GM21367 (cell line): ENCODE measurements around the gene PAX8.

Experiments
- ATAC-seq: cut with Tn5 transposase; IDR thresholded peaks from one replicate; pipeline ENCODE4 v1.9.1; 2021; ENCODE audit not compliant: unreplicated experiment

PAX8 gene

DNA sequence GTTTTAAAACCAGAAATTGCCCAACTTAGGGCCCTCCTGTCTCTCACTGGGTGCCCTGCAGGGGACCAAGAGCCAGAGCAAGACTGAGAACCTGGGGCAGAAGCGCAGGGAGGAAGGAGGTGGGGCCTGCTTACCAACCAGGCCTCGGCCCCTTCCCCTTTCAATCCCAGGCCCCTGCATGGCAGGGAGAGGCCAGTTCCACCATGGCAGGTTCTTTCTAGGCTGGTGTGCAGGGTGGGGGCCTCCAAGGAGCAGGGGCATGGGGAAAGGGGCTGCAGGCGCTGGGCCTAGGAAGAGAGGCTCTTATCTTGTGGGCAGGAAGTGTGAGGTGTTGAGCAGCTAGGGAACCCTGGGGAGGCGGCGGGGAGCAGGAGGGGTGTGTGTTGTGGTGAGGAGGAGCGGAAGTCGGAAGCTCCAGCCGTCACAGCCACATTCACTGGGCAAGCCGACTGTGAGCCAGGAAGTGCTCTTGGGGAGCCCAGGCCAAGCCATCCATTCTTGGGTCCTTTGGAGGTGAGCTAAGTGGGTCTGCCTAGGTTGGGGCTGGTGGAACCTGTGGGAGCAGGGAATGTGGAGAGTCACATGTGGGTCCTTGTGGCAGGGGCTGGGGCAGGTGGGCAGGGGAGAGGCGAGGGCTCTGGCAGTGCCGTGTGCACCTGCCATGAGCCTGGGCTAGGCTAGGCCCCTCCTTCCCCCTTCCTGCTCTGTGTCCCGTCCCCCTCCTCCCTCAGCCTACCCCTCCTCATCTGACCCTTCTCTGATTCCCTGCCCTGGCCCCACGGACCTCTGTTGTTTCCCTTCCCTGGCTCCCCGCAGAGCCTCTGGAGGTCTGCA, 105.0 kb downstream of the PAX8 start, which contains the start of gene PSD4:
Gene PSD4, plus strand, starts transcription at position 430 of the 834 bp plus-strand sequence. CDS start 8,486 bp downstream, outside the sequence.
- ATAC-seq, result peak; percentile 69

DNA sequence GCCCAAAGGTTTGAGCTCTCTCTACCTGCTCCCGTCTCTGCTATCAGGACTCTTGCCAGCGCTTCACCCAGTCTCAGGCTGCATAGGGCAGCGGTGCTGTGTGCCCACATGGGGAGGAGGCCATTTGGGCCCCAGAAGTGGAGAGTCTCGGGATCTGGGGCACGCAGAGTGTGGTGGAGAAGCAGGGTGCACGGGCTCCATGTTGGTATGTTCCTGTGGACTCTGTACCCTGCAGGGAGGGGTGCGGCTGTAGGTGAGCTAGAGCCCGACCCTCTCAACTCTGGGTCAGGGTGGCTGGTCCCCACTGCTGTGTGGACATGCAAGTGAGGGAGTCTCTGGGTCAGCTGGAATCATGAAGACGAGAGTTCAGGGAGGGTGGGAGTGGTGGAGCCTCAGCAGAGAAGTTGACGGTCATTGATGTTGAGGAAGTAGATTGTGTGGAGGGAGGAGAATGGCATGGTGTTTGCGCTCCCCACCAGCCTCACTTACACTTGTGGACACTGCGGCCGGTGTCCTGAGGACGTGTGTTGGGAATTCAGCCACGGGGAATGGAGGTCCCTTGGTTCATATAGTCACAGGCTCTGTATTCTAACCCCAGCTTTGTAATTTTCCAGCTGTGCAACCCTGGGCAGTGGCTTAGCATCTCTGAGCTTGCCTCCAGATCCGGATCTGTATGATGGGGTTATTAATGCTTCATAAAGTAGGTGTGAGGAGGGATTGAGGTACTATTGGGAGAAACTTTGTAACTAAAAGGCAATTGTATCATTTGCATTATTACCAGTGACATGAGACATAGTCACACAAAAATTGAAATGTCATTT, 105.8 kb downstream of the PAX8 start:
- ATAC-seq, result no peak

DNA sequence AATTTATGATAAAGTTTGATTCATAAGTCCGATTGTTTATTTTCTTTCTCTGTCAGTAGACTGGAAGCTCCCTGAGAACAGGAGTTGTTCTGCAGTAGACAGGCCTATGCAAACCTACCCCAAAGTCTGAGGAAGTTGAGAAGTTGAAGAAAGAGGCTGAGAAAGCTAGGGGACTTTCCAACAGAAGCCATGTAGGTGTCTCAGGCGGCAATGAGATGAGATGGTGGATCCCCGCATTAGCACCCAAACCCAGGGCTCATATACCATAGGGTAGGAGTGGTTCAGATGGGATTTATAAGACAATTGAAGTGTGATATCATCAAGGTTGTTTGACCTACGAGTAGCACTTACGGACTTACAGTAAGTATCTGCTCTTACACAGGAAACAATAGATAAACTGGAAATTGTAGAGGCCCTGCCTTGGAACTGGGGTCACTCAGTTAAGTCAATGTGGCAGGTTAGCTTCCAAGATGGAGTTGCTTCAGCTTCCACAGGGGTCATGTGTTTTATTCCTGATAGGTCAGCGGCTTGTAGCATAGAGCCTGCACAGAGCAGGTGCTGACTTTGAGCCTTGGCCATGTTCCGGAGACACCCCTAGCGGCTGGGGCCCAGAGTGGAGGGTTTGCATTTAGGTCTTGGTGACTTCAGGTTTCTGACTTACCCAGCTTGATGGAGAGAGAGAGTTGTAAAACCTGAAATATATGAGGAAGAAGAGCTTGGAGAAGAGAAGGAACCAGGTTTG, 107.2 kb downstream of the PAX8 start:
- ATAC-seq, result no peak

DNA sequence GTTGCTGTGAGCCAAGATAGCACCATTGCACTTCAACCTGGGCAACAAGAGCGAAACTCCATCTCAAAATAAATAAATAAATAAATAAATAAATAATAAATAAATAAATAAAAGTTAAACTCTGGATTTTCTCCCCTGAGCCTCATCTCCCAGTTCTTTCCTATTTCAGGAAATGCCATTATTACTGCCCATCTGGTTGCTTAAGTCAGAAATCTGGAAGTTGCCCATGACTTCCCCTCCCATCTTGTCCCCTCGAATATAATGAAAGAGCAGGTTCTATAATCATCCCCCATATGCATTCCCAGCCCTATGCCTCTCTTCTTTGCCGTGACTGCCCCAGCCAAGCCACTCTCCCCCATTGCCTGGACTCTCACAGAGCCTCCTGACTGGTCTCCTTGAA, 109.1 kb downstream of the PAX8 start:
- ATAC-seq, result no peak

DNA sequence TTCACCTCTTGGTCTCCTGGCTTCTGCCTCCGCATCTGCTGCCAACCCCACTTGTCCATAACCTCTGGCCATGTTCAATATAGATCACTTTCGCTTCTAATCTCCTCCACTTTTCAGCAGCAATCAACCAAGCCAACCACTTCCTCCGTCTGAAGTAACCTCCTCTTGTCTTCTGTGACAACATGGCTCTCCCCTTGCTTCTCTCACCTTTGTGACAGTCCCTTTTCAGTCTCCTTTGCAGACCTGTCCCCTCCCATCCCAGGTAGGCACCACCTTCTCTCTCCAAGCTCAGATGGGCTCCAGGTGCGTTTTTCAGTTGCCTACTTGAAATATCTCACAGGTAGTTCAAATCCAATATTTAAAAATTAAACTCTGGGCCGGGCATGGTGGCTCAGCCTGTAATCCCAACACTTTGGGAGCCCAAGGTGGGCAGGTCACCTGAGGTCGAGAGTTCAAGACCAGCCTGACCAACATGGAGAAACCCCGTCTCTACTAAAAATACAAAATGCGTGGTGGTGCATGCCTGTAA, 109.7 kb downstream of the PAX8 start:
- ATAC-seq, result no peak

DNA sequence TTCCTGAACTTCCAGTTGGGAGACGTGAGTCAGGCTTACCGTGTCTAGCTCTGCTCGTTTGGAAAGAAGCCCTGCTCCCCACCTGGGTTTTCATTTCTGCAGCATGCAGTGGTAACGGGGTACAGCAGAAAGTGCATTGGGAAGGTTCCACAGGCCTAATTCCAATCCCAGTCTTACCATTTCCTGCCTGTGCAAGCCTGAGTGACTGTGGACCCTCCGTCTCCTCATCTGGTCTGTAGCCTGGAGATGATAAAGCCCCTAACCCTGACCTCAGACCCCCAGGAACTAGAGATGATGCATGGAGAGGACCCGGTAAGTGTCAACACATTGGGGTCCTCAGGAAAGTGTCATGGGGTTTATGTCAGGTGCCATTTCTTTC, 110.8 kb downstream of the PAX8 start:
- no peak for ATAC-seq

DNA sequence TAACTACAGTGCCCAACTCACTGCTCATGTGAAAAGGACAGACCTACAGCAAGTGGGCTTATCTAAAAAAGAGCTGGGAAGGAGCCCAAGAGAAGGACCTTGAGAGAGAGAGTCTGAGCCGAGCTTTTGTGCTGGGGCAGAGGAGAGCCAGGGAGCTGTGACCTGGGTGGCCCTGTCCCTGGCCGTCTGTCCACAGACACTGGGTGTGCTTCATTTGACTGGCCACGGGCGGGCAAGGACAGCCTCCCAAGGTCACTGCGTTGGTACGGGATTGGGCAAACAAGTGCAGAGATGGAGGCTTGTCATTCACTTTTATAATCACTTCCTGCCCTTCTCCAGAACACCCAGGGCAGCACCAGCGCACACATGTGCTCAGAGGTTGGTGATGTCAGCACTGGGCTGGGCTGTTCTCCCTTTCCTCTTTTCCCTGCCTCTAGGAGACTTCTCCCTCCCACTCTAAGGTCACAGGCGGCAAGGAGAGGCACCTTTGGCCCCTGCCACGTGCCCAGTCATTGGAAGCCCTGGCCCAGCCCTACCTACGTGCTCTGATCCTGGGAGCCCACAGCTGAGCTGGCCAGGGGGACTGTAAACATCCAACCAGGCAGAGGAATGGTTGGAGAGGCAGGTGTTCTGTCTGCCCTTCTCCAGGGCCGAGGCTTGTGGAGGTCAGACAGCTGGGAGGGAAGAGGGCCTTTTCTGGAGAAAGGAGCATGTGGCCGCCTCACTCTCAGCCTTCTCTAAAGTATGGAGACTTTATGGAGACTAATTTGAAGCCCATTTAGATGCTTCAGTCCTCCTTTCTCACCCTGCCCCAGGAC, 111.4 kb downstream of the PAX8 start:
- ATAC-seq, result no peak

DNA sequence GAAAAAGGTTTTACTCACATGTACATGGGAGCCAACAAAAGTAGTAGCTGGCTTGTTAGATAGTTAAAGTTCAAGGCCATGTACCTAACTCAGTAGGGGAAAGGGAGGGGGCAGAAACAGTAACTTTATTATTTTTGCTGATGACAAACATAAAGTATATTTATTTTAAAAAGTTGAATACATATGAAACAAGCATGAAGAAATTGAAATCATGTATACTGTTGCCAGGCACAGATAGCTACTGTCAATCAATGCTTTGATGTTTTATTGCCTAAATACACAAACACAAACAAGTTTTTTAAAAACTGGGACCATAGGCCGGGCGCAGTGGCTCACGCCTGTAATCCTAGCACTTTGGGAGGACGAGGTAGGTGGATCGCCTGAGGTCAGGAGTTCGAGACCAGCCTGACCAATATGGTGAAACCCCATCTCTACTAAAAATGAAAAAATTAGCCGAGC, 112.5 kb downstream of the PAX8 start:
- no peak for ATAC-seq
